ENCODE results near the gene MUC2.

MUC2 gene

DNA sequence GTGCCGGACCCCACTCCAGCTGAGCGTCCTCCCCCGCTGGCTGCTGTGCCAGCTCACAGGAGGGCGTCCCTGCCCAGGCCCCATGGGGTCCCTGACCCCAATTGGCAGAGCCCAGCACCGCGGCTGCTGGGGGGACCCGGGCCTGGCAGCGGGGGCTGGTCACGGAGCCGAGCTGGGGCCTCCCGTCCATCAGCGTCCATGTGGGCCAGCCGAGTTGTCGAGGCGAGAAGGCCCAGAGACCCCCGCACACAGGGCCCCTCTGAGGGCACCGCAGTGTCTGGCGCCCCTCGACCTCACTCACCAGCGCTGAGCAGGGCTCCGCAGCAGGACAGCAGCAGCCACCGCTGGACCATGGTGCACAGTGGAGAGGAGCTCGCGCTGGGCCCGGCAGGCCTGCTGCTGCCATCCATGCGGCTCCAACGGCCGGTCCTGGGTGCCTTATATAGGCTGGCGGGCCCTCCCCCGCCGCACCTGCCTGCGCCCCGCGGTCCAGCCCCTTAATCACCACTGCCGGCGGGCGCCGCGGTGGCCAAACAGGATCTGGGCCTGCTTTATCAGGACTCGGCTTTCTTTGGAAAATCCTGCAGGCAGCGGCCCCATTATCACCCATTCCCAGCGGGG lies 38.3 kb upstream of the MUC2 start, which contains the start of gene MUC6:
TSS of gene MUC6 (minus strand) at position 416 of the 621 bp plus-strand sequence. CDS start at position 353, 63 bp downstream.
- DNase-seq (ENCODE audit: low read depth in 1 of 2, low spot score in 1 of 2), result no peak
- H3K27me3 ChIP-seq (ENCODE audit: insufficient read depth, poor library complexity, severe bottlenecking), result no peaks in the 10 kb centered on the region
- TF ChIP-seq POLR2AphosphoS5 (IDR thresholded peaks at IDR 0.05; ENCODE audit: low read depth) (no peak), SPI1 (IDR thresholded peaks at IDR 0.05; ENCODE audit: borderline replicate concordance, low read depth) (no peak), GABPA (IDR thresholded peaks at IDR 0.05; ENCODE audit: low read depth) (no peak), CTCF (IDR thresholded peaks at IDR 0.05; ENCODE audit: insufficient read depth, low read length) (no peak), REST (IDR thresholded peaks at IDR 0.05; ENCODE audit: insufficient replicate concordance, low read depth) (no peak)
- H3K27ac ChIP-seq (replicated peaks), result no peak within 1 kb of the TSS
- H3K4me3 ChIP-seq (replicated peaks; ENCODE audit: insufficient read depth, low read length), result no peak within 1 kb of the TSS

GRCh38 chr11:1036931-1037330 lies 37.7 kb upstream of the MUC2 start:
- no peak overlapping the region for H3K27ac ChIP-seq (replicated peaks)
- no peaks in the 10 kb centered on the region for H3K27me3 ChIP-seq (ENCODE audit: insufficient read depth, poor library complexity, severe bottlenecking)
- DNase-seq (ENCODE audit: low read depth in 1 of 2, low spot score in 1 of 2), result no peak
- H3K4me3 ChIP-seq (replicated peaks; ENCODE audit: insufficient read depth, low read length), result no peak overlapping the region
- TF ChIP-seq CTCF (IDR thresholded peaks at IDR 0.05; ENCODE audit: insufficient read depth, low read length) (no peak), REST (IDR thresholded peaks at IDR 0.05; ENCODE audit: insufficient replicate concordance, low read depth) (no peak), SPI1 (IDR thresholded peaks at IDR 0.05; ENCODE audit: borderline replicate concordance, low read depth) (no peak), POLR2AphosphoS5 (IDR thresholded peaks at IDR 0.05; ENCODE audit: low read depth) (no peak), GABPA (IDR thresholded peaks at IDR 0.05; ENCODE audit: low read depth) (no peak)

GRCh38 chr11:1037506-1038055 lies 37.1 kb upstream of the MUC2 start:
- H3K27ac ChIP-seq (replicated peaks), result no peak overlapping the region
- no peak for DNase-seq (ENCODE audit: low read depth in 1 of 2, low spot score in 1 of 2)
- TF ChIP-seq SPI1 (IDR thresholded peaks at IDR 0.05; ENCODE audit: borderline replicate concordance, low read depth) (no peak), REST (IDR thresholded peaks at IDR 0.05; ENCODE audit: insufficient replicate concordance, low read depth) (no peak), CTCF (IDR thresholded peaks at IDR 0.05; ENCODE audit: insufficient read depth, low read length) (no peak), POLR2AphosphoS5 (IDR thresholded peaks at IDR 0.05; ENCODE audit: low read depth) (no peak)
- no peaks in the 10 kb centered on the region for H3K27me3 ChIP-seq (ENCODE audit: insufficient read depth, poor library complexity, severe bottlenecking)
- H3K4me3 ChIP-seq (replicated peaks; ENCODE audit: insufficient read depth, low read length), result no peak overlapping the region
